Choroid plexus epithelial cell (primary cell): ENCODE results near the gene MBD3L3.
"Not testable (repeated sequence)": the region's sequence is repeated elsewhere in the genome, so short reads cannot be mapped to it uniquely, and the experiment has no call there.

Experiments used
- DNase-seq: peaks from one replicate; pipeline ENCODE4 v3.0.0-alpha.2; 2010; ENCODE audit warnings: low read depth
- H3K4me3 ChIP-seq: 2 replicates; pipeline ENCODE4 v1.5.1; 2011; ENCODE audit warnings: low read depth, mild to moderate bottlenecking, control low read depth, low read length, moderate library complexity
- CTCF ChIP-seq: conservative IDR thresholded peaks from 2 replicates; pipeline ENCODE4 v1.5.1; 2011; ENCODE audit warnings: low read depth, mild to moderate bottlenecking, control low read depth, inconsistent platforms, low read length, moderate library complexity

MBD3L3 gene

GRCh38 chr19:7072541-7072940 is 14.1 kb upstream of the MBD3L3 start:
- no peak for TF ChIP-seq CTCF
- no peak for DNase-seq
- no peak overlapping the region for H3K4me3 ChIP-seq

- peak overlapping the region; percentile 92 for H3K4me3 ChIP-seq
- TF ChIP-seq CTCF = no peak
- peak; percentile 21 for DNase-seq
Observed at GRCh38 chr19:7069904-7070226, 11.4 kb upstream of the MBD3L3 start.

GRCh38 chr19:7069042-7069903 is 10.8 kb upstream of the MBD3L3 start, which contains the start of gene ZNF557:
TSS of gene ZNF557 (plus strand) at chr19:7069703. CDS start at chr19:7075075, 5,372 bp downstream.
- peak; percentile 99 for DNase-seq
- no peak for TF ChIP-seq CTCF
- peak within 1 kb of the TSS; percentile 92 for H3K4me3 ChIP-seq

GRCh38 chr19:7068599-7068998 is 10.1 kb upstream of the MBD3L3 start:
- TF ChIP-seq CTCF = no peak
- DNase-seq = no peak
- H3K4me3 ChIP-seq = no peak overlapping the region

GRCh38 chr19:7067716-7068115 is 9.2 kb upstream of the MBD3L3 start:
- no peak overlapping the region for H3K4me3 ChIP-seq
- peak; percentile 33 for DNase-seq
- no peak for TF ChIP-seq CTCF

GRCh38 chr19:7067122-7067521 is 8.6 kb upstream of the MBD3L3 start:
- TF ChIP-seq CTCF = peak; percentile 52
- DNase-seq = peak; percentile 53
- H3K4me3 ChIP-seq = not testable (repeated sequence)
